Upper lobe of left lung (tissue), 4 donors: ENCODE measurements around the gene CXCR6.

Experiments used
- CTCF ChIP-seq, 6 experiments: fragments of 450-650 bp in 4 of 6; fragments of 200-600 bp in 2 of 6; sonication (generic) in 2 of 6; IDR thresholded peaks; one replicate each; pipeline ENCODE4 v1.5.1; 2016 to 2019; ENCODE audit warnings: antibody characterized with exemption in 6 of 6
- POLR2A ChIP-seq, 4 donors: fragments of 450-650 bp; IDR thresholded peaks; one replicate each; pipeline ENCODE4 v1.5.1; 2016 to 2017; ENCODE audit warnings: antibody characterized with exemption in 4 of 4, mild to moderate bottlenecking in 2 of 4

DNA sequence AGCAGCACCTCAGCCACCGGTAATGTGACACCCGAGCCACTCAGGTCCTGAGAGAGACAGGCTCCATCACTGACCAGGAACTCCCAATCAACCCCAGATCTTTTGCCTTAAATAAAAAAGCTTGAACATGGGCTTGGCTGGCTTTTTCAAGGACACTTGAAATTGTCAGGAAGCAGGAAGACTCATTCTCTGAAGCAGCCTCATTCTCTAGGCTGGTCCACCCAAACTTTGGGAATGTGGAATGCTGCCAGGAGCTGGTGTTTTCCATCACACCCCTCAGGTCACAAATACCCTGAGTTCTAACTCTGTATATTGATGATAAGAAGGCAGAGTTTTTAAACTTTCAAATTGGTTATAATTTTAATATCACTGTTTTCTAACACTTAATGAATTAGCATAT lies 17.0 kb downstream of the CXCR6 start:
- no peak for TF ChIP-seq POLR2A (IDR thresholded peaks at IDR 0.05)
- TF ChIP-seq CTCF (IDR thresholded peaks at IDR 0.05) = no peak
